Measurements from ENCODE around the gene WDFY1. TPM values are rescaled to one million over a fixed set of nuclear protein-coding genes. Genes with fewer than 3 reads are reported as not detected.

The WDFY1 gene
- total RNA-seq, 1 donor from 2014 or later = 41.1 TPM

GRCh38 chr2:223928113-223929006, 16.8 kb downstream of the WDFY1 start:
- H3K4me1 Mint-ChIP-seq = peaks cover 4% of the 10 kb centered on the region
- H3K27ac Mint-ChIP-seq (ENCODE audit: unreplicated experiment) = no peak overlapping the region
- peaks cover 17% of the 10 kb centered on the region for H3K36me3 Mint-ChIP-seq (ENCODE audit: low read depth)
- TF ChIP-seq CTCF (conservative IDR thresholded peaks at IDR 0.05) = no peak
- H3K9me3 Mint-ChIP-seq = peaks cover 8% of the 10 kb centered on the region
- no peaks in the 10 kb centered on the region for H3K27me3 Mint-ChIP-seq (ENCODE audit: low read depth)
- DNase-seq (ENCODE audit: low read depth, low spot score) = no peak
- H3K4me3 Mint-ChIP-seq = no peak overlapping the region

GRCh38 chr2:223925106-223925505, 20.0 kb downstream of the WDFY1 start:
- no peak overlapping the region for H3K4me3 Mint-ChIP-seq
- no peak for TF ChIP-seq CTCF (conservative IDR thresholded peaks at IDR 0.05)
- H3K9me3 Mint-ChIP-seq = peaks cover 8% of the 10 kb centered on the region
- no peak overlapping the region for H3K27ac Mint-ChIP-seq (ENCODE audit: unreplicated experiment)
- H3K36me3 Mint-ChIP-seq (ENCODE audit: low read depth) = peaks cover 29% of the 10 kb centered on the region
- no peaks in the 10 kb centered on the region for H3K27me3 Mint-ChIP-seq (ENCODE audit: low read depth)
- no peak for DNase-seq (ENCODE audit: low read depth, low spot score)
- H3K4me1 Mint-ChIP-seq = peaks cover 3% of the 10 kb centered on the region

GRCh38 chr2:223923976-223924375, 21.2 kb downstream of the WDFY1 start:
- Mint-ChIP-seq H3K9me3 (peaks cover 8% of the 10 kb centered on the region), H3K4me1 (no peaks in the 10 kb centered on the region), H3K4me3 (no peak overlapping the region), H3K27ac (ENCODE audit: unreplicated experiment) (no peak overlapping the region), H3K27me3 (ENCODE audit: low read depth) (no peaks in the 10 kb centered on the region), H3K36me3 (ENCODE audit: low read depth) (peaks cover 29% of the 10 kb centered on the region)
- DNase-seq (ENCODE audit: low read depth, low spot score) = no peak
- TF ChIP-seq CTCF (conservative IDR thresholded peaks at IDR 0.05) = no peak

GRCh38 chr2:223922308-223922707, 22.8 kb downstream of the WDFY1 start:
- Mint-ChIP-seq H3K4me3 (no peak overlapping the region), H3K27ac (ENCODE audit: unreplicated experiment) (no peak overlapping the region), H3K4me1 (no peaks in the 10 kb centered on the region), H3K9me3 (peaks cover 8% of the 10 kb centered on the region), H3K27me3 (ENCODE audit: low read depth) (no peaks in the 10 kb centered on the region), H3K36me3 (ENCODE audit: low read depth) (peaks cover 27% of the 10 kb centered on the region)
- no peak for TF ChIP-seq CTCF (conservative IDR thresholded peaks at IDR 0.05)
- DNase-seq (ENCODE audit: low read depth, low spot score) = no peak

- no peaks in the 10 kb centered on the region for H3K27me3 Mint-ChIP-seq (ENCODE audit: low read depth)
- H3K27ac Mint-ChIP-seq (ENCODE audit: unreplicated experiment) = no peak overlapping the region
- H3K4me1 Mint-ChIP-seq = no peaks in the 10 kb centered on the region
- no peak overlapping the region for H3K4me3 Mint-ChIP-seq
- TF ChIP-seq CTCF (conservative IDR thresholded peaks at IDR 0.05) = no peak
- peaks cover 8% of the 10 kb centered on the region for H3K9me3 Mint-ChIP-seq
- no peak for DNase-seq (ENCODE audit: low read depth, low spot score)
- peaks cover 28% of the 10 kb centered on the region for H3K36me3 Mint-ChIP-seq (ENCODE audit: low read depth)
These were observed 23.9 kb downstream of the WDFY1 start for GRCh38 chr2:223921204-223921603.
